ENCODE results near the gene TTLL10.

Gene TTLL10

GRCh38 chr1:1173793-1174415 lies at the start of gene TTLL10:
TTLL10 (plus strand) TSS chr1:1173880; CDS start chr1:1179216, 5,336 bp downstream.
- DNase-seq, result peak; percentile 17

- no peak for DNase-seq
Measured at GRCh38 chr1:1124508-1124785, 49.2 kb upstream of the TTLL10 start.

GRCh38 chr1:1124786-1125642 lies 48.7 kb upstream of the TTLL10 start:
- DNase-seq, result no peak

- no peak for DNase-seq
Measured at GRCh38 chr1:1125945-1126344, 47.7 kb upstream of the TTLL10 start.

GRCh38 chr1:1127551-1128451 lies 45.9 kb upstream of the TTLL10 start:
- DNase-seq, result no peak

- no peak for DNase-seq
Measured at GRCh38 chr1:1128454-1129139, 45.1 kb upstream of the TTLL10 start.

- no peak for DNase-seq
Measured at GRCh38 chr1:1129381-1129821, 44.3 kb upstream of the TTLL10 start.

- no peak for DNase-seq
Measured at GRCh38 chr1:1130206-1131120, 43.2 kb upstream of the TTLL10 start.

- no peak for DNase-seq
Measured at GRCh38 chr1:1132042-1132950, 41.4 kb upstream of the TTLL10 start.

- DNase-seq, result no peak
Measured at GRCh38 chr1:1132956-1133750, 40.5 kb upstream of the TTLL10 start.

GRCh38 chr1:1134300-1134970 lies 39.2 kb upstream of the TTLL10 start:
- no peak for DNase-seq

- DNase-seq, result peak; percentile 30
Measured at GRCh38 chr1:1135339-1136136, 38.1 kb upstream of the TTLL10 start.

- DNase-seq, result peak; percentile 93
Measured at GRCh38 chr1:1136547-1137230, 37.0 kb upstream of the TTLL10 start.

- no peak for DNase-seq
Measured at GRCh38 chr1:1137256-1138045, 36.2 kb upstream of the TTLL10 start.

GRCh38 chr1:1140673-1141072 lies 33.0 kb upstream of the TTLL10 start:
- no peak for DNase-seq

- no peak for DNase-seq
Measured at GRCh38 chr1:1141244-1141910, 32.3 kb upstream of the TTLL10 start.
